ENCODE measurements around the gene SDC4. TPM values are rescaled to one million over a fixed set of nuclear protein-coding genes. Genes with fewer than 3 reads are reported as not detected.
A peak's percentile ranks its signal among the peaks of the same experiment; 100 is the strongest.

The SDC4 gene
- polyA plus RNA-seq, 1 donor (not counting 4 experiments of a cell fraction or from before 2014, with no cell fraction given): 114 TPM

DNA sequence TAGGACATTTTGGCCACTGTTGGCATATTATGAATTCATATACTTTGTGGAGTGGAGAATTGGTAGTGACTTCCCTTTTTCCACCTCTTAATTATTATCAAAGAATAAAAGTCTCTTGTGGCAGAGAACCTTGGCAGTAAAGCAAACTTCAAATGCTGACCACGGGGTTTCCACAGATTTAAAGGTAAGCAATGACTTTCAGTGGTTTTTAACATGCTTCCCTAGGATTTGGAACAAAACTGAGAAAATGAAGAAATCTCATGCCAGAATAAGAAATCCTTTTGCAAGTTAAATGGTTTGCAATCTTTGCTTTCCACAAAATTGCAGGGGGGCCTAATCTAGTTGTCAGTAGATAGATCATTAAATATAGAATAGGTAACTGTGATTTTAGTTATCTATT lies 2.0 kb upstream of the SDC4 start:
- Histone ChIP-seq H4K20me1 (ENCODE audit: control insufficient read depth, extremely low read depth, insufficient read depth, low read length) (peaks cover 8% of the 10 kb centered on the region), H2AFZ (ENCODE audit: control insufficient read depth, low read length) (no peak overlapping the region), H3K36me3 (ENCODE audit: control insufficient read depth in 2 of 2, extremely low read depth in 1 of 2, insufficient read depth in 2 of 2, low read length in 2 of 2) (peaks cover 0 to 3% of the 10 kb centered on the region in 2 experiments), H3K4me3 (ENCODE audit: control insufficient read depth in 2 of 3, extremely low read depth in 1 of 3, insufficient read depth in 2 of 3, low read depth in 1 of 3, low read length in 3 of 3) (no peak overlapping the region), H3K79me2 (ENCODE audit: control insufficient read depth, insufficient read depth, low read length) (peaks cover 30% of the 10 kb centered on the region), H3K27ac (ENCODE audit: control insufficient read depth, insufficient read depth, low read length) (no peak overlapping the region), H3K4me1 (ENCODE audit: control insufficient read depth, extremely low read depth, insufficient read depth, low read length) (peaks cover 29% of the 10 kb centered on the region), H3K27me3 (ENCODE audit: control insufficient read depth, extremely low read depth, insufficient read depth, low read length) (no peaks in the 10 kb centered on the region), H3K9me1 (ENCODE audit: control insufficient read depth, extremely low read depth, insufficient read depth, low read length) (no peaks in the 10 kb centered on the region), H3K4me2 (ENCODE audit: control insufficient read depth, extremely low read depth, insufficient read depth, low read depth, low read length) (no peak overlapping the region), H3K9ac (ENCODE audit: control insufficient read depth, extremely low read depth, insufficient read depth, low read length) (no peak overlapping the region), H3K9me3 (ENCODE audit: control insufficient read depth, low read depth, low read length) (no peaks in the 10 kb centered on the region)
- DNase-seq (ENCODE audit: low read depth, low spot score) (no peak), FAIRE-seq (no peak)
- dilution Hi-C loops (cut with MboI; ENCODE audit: extremely low pct_ligation_motif_present, low sequenced_read_pairs): no loop called here
- TF ChIP-seq, protein P1, sequence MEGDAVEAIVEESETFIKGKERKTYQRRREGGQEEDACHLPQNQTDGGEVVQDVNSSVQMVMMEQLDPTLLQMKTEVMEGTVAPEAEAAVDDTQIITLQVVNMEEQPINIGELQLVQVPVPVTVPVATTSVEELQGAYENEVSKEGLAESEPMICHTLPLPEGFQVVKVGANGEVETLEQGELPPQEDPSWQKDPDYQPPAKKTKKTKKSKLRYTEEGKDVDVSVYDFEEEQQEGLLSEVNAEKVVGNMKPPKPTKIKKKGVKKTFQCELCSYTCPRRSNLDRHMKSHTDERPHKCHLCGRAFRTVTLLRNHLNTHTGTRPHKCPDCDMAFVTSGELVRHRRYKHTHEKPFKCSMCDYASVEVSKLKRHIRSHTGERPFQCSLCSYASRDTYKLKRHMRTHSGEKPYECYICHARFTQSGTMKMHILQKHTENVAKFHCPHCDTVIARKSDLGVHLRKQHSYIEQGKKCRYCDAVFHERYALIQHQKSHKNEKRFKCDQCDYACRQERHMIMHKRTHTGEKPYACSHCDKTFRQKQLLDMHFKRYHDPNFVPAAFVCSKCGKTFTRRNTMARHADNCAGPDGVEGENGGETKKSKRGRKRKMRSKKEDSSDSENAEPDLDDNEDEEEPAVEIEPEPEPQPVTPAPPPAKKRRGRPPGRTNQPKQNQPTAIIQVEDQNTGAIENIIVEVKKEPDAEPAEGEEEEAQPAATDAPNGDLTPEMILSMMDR (optimal IDR thresholded peaks at IDR 0.05 in 1 of 3, IDR thresholded peaks at IDR 0.05 in 1 of 3, conservative IDR thresholded peaks at IDR 0.05 in 1 of 3; ENCODE audit: extremely low read depth in 1 of 3, insufficient read depth in 2 of 3, low read length in 3 of 3): no peak
- no peak for TF ChIP-seq EZH2 (IDR thresholded peaks at IDR 0.05; ENCODE audit: low read length)

DNA sequence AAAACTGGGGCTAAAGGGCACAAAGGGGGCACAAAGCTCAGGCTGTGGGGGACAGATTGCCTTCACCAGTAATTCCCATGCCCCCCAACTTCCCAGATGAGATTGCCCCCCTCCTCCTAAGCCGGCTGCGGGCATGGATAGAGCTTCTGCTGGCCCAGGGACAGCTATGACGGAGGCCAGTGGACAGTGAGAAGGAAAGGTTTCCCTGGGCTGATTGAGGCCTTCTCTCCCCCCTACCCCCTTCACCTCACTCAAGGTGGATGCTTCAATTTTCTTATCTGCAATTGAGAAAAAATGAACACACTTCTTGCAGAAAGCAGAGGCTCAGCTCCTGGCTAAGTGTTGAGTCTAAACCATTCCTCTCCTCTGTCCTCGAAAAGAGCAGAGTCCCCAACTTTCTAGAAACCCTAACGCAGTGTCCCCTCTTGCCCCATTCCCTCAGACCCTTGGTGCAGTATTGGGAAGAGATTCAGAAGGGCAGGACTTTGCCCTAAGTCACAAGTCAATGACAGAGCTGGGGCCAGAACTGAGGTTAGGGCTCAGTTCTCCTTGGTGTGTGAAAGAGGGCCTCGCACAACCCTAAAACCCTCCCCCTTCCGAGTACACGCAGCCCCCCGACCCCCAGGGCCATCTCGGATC lies 808 bp downstream of the SDC4 start:
- peak overlapping the region; percentile 92 to 100 (median 99) for H3K4me3 ChIP-seq (ENCODE audit: control insufficient read depth in 2 of 3, extremely low read depth in 1 of 3, insufficient read depth in 2 of 3, low read depth in 1 of 3, low read length in 3 of 3)
- no peak overlapping the region for H2AFZ ChIP-seq (ENCODE audit: control insufficient read depth, low read length)
- dilution Hi-C loops (cut with MboI; ENCODE audit: extremely low pct_ligation_motif_present, low sequenced_read_pairs): no loop called here
- peak overlapping the region; percentile 99 for H3K9ac ChIP-seq (ENCODE audit: control insufficient read depth, extremely low read depth, insufficient read depth, low read length)
- peaks cover 51% of the 10 kb centered on the region for H3K4me1 ChIP-seq (ENCODE audit: control insufficient read depth, extremely low read depth, insufficient read depth, low read length)
- no peak for TF ChIP-seq EZH2 (IDR thresholded peaks at IDR 0.05; ENCODE audit: low read length)
- TF ChIP-seq, protein P1 (optimal IDR thresholded peaks at IDR 0.05 in 1 of 3, IDR thresholded peaks at IDR 0.05 in 1 of 3, conservative IDR thresholded peaks at IDR 0.05 in 1 of 3; ENCODE audit: extremely low read depth in 1 of 3, insufficient read depth in 2 of 3, low read length in 3 of 3): no peak
- FAIRE-seq (no peak), DNase-seq (ENCODE audit: low read depth, low spot score) (no peak)
- H3K9me3 ChIP-seq (ENCODE audit: control insufficient read depth, low read depth, low read length): no peaks in the 10 kb centered on the region
- H3K79me2 ChIP-seq (ENCODE audit: control insufficient read depth, insufficient read depth, low read length): peaks cover 57% of the 10 kb centered on the region
- peaks cover 8% of the 10 kb centered on the region for H4K20me1 ChIP-seq (ENCODE audit: control insufficient read depth, extremely low read depth, insufficient read depth, low read length)
- H3K36me3 ChIP-seq (ENCODE audit: control insufficient read depth in 2 of 2, extremely low read depth in 1 of 2, insufficient read depth in 2 of 2, low read length in 2 of 2): peaks cover 3 to 16% of the 10 kb centered on the region in 2 experiments
- H3K27ac ChIP-seq (ENCODE audit: control insufficient read depth, insufficient read depth, low read length): peak overlapping the region; percentile 98
- peaks cover 2% of the 10 kb centered on the region for H3K9me1 ChIP-seq (ENCODE audit: control insufficient read depth, extremely low read depth, insufficient read depth, low read length)
- no peaks in the 10 kb centered on the region for H3K27me3 ChIP-seq (ENCODE audit: control insufficient read depth, extremely low read depth, insufficient read depth, low read length)
- peak overlapping the region; percentile 77 for H3K4me2 ChIP-seq (ENCODE audit: control insufficient read depth, extremely low read depth, insufficient read depth, low read depth, low read length)
